Smooth muscle cell (in vitro differentiated cells): ENCODE results near the gene COX17. TPM values are rescaled to one million over a fixed set of nuclear protein-coding genes. Genes with fewer than 3 reads are reported as not detected.

ENCODE experiments used
- DNase-seq: peaks from one replicate; lab custom pipeline; 2025; ENCODE audit not compliant: unreplicated experiment; lab: John Stamatoyannopoulos, UW
- H2AFZ ChIP-seq: fragments of 200-600 bp; sonication (generic); 2 replicates; pipeline ENCODE4 v1.6.0; 2016; ENCODE audit warnings: antibody characterized with exemption, low read depth, mild to moderate bottlenecking
- H3F3A ChIP-seq: fragments of 200-600 bp; sonication (generic); 2 replicates; pipeline ENCODE4 v1.6.0; 2017; ENCODE audit warnings: antibody characterized with exemption, low read depth
- H3K27ac ChIP-seq: fragments of 200-600 bp; sonication (generic); 2 replicates; pipeline ENCODE4 v1.5.1; 2016; ENCODE audit warnings: low read depth, mild to moderate bottlenecking
- H3K27me3 ChIP-seq: fragments of 200-600 bp; sonication (generic); 2 replicates; pipeline ENCODE4 v1.6.1; 2016; ENCODE audit warnings: low read depth, mild to moderate bottlenecking
- H3K36me3 ChIP-seq: fragments of 200-600 bp; sonication (generic); 2 replicates; pipeline ENCODE4 v1.5.1; 2016; ENCODE audit warnings: low read depth
- H3K4me1 ChIP-seq: fragments of 200-600 bp; sonication (generic); 2 replicates; pipeline ENCODE4 v1.5.1; 2016; ENCODE audit warnings: low read depth
- H3K4me2 ChIP-seq: fragments of 200-600 bp; sonication (generic); 2 replicates; pipeline ENCODE4 v1.6.0; 2016; ENCODE audit warnings: mild to moderate bottlenecking
- H3K4me3 ChIP-seq: fragments of 200-600 bp; sonication (generic); 2 replicates; pipeline ENCODE4 v1.5.1; 2016; ENCODE audit warnings: mild to moderate bottlenecking
- H3K79me2 ChIP-seq: fragments of 200-600 bp; sonication (generic); 2 replicates; pipeline ENCODE4 v1.6.0; 2016; ENCODE audit warnings: low read depth, mild to moderate bottlenecking
- H3K9ac ChIP-seq: fragments of 200-600 bp; sonication (generic); 2 replicates; pipeline ENCODE4 v1.6.0; 2016; ENCODE audit warnings: low read depth
- H3K9me3 ChIP-seq: fragments of 200-600 bp; sonication (generic); replicated peaks from 2 replicates; pipeline ENCODE4 v1.5.1; 2016; ENCODE audit warnings: low read depth
- H4K20me1 ChIP-seq: fragments of 200-600 bp; sonication (generic); 2 replicates; pipeline ENCODE4 v1.6.0; 2016; ENCODE audit warnings: low read depth
- CTCF ChIP-seq: fragments of 200-600 bp; sonication (generic); IDR thresholded peaks from 2 replicates; pipeline ENCODE4 v1.5.1; 2017; ENCODE audit warnings: borderline replicate concordance, mild to moderate bottlenecking, antibody characterized with exemption; ENCODE audit not compliant: insufficient read depth, poor library complexity, severe bottlenecking
- WGBS: methylation state at CpG from one replicate; pipeline ENCODE4 v1.1.7; 2016; ENCODE audit warnings: low lambda C conversion rate; 5-methylcytosine and 5-hydroxymethylcytosine counted together
- polyA plus RNA-seq: library from polyadenylated mRNA; unstranded; fragments of >200 nt; fragmentation: Nextera tagmentation; extraction: Ambion mirVana; gene quantifications from 2 replicates; pipeline ENCODE4 v1.2.1, GENCODE V29; 2016
- total RNA-seq: library from RNA; depleted of rRNA; stranded (reverse); fragments of >200 nt; gene quantifications from 2 replicates; pipeline ENCODE4 v1.2.3, GENCODE V29; 2014

The COX17 gene
- total and polyA plus RNA-seq, 2 experiments from 2014 or later = 47.0 to 69.4 TPM

- Histone ChIP-seq H4K20me1 (no peaks in the 10 kb centered on the region), H3K36me3 (peaks cover 2% of the 10 kb centered on the region), H3K79me2 (peaks cover 25% of the 10 kb centered on the region), H3K4me3 (peak overlapping the region; percentile 59), H3K9me3 (no peaks in the 10 kb centered on the region), H3K9ac (peak overlapping the region; percentile 60), H3K4me1 (peaks cover 15% of the 10 kb centered on the region), H3K27me3 (no peaks in the 10 kb centered on the region), H2AFZ (peak overlapping the region; percentile 90), H3K4me2 (peak overlapping the region; percentile 89), H3K27ac (peak overlapping the region; percentile 39), H3F3A (no peaks in the 10 kb centered on the region)
- 30% methylated on average over 1 of the region's 1 CpG for WGBS
- TF ChIP-seq CTCF = no peak
- DNase-seq = no peak
Observed at GRCh38 chr3:119676020-119676419, 1.2 kb downstream of the COX17 start.

- peaks cover 28% of the 10 kb centered on the region for H3K79me2 ChIP-seq
- H3K4me1 ChIP-seq = peaks cover 15% of the 10 kb centered on the region
- no peaks in the 10 kb centered on the region for H3K9me3 ChIP-seq
- H3K9ac ChIP-seq = no peak overlapping the region
- no peaks in the 10 kb centered on the region for H4K20me1 ChIP-seq
- TF ChIP-seq CTCF = no peak
- no peak overlapping the region for H2AFZ ChIP-seq
- no peak for DNase-seq
- H3F3A ChIP-seq = no peaks in the 10 kb centered on the region
- no peaks in the 10 kb centered on the region for H3K27me3 ChIP-seq
- H3K4me2 ChIP-seq = peak overlapping the region; percentile 89
- no peak overlapping the region for H3K27ac ChIP-seq
- WGBS = 73% methylated on average over 5 of the region's 5 CpGs
- H3K4me3 ChIP-seq = peak overlapping the region; percentile 59
- H3K36me3 ChIP-seq = peaks cover 2% of the 10 kb centered on the region
Observed at GRCh38 chr3:119675188-119675874, 1.9 kb downstream of the COX17 start.

GRCh38 chr3:119673875-119674274, 3.3 kb downstream of the COX17 start:
- peaks cover 7% of the 10 kb centered on the region for H3K36me3 ChIP-seq
- no peaks in the 10 kb centered on the region for H4K20me1 ChIP-seq
- no peaks in the 10 kb centered on the region for H3K9me3 ChIP-seq
- no peak overlapping the region for H3K4me3 ChIP-seq
- H3K4me1 ChIP-seq = peaks cover 15% of the 10 kb centered on the region
- no peak for DNase-seq
- no peak overlapping the region for H2AFZ ChIP-seq
- peaks cover 28% of the 10 kb centered on the region for H3K79me2 ChIP-seq
- no peak overlapping the region for H3K9ac ChIP-seq
- H3K4me2 ChIP-seq = no peak overlapping the region
- H3K27me3 ChIP-seq = no peaks in the 10 kb centered on the region
- H3F3A ChIP-seq = no peaks in the 10 kb centered on the region
- no peak overlapping the region for H3K27ac ChIP-seq
- 98% methylated on average over 12 of the region's 18 CpGs for WGBS
- no peak for TF ChIP-seq CTCF

GRCh38 chr3:119672776-119673175, 4.4 kb downstream of the COX17 start:
- no peaks in the 10 kb centered on the region for H3F3A ChIP-seq
- peaks cover 7% of the 10 kb centered on the region for H3K36me3 ChIP-seq
- 37% methylated on average over 2 of the region's 2 CpGs for WGBS
- no peak overlapping the region for H3K9ac ChIP-seq
- H3K4me1 ChIP-seq = peaks cover 14% of the 10 kb centered on the region
- H3K27ac ChIP-seq = no peak overlapping the region
- no peaks in the 10 kb centered on the region for H3K9me3 ChIP-seq
- H3K79me2 ChIP-seq = peaks cover 28% of the 10 kb centered on the region
- TF ChIP-seq CTCF = no peak
- no peak for DNase-seq
- H2AFZ ChIP-seq = no peak overlapping the region
- H3K27me3 ChIP-seq = no peaks in the 10 kb centered on the region
- H4K20me1 ChIP-seq = no peaks in the 10 kb centered on the region
- no peak overlapping the region for H3K4me2 ChIP-seq
- no peak overlapping the region for H3K4me3 ChIP-seq
